ENCODE results near the gene ZNF292. TPM values are rescaled to one million over a fixed set of nuclear protein-coding genes. Genes with fewer than 3 reads are reported as not detected.

Gene ZNF292
- total RNA-seq, 2 donors from 2014 or later: 55.3 to 68.0 TPM

DNA sequence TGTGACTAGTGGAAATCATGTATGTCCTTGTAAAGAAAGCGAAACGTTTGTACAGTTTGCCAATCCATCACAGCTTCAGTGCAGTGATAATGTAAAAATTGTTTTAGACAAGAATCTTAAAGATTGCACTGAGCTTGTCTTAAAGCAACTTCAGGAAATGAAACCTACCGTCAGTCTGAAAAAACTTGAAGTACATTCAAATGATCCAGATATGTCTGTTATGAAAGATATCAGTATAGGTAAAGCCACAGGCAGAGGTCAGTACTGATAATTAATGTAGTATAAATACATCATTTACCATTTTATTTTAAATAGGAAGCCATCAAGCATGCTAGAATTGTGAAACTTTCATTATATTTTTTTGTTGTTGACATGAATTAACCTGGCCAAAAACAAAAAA, 106.2 kb downstream of the ZNF292 start:
- Mint-ChIP-seq H3K36me3 (ENCODE audit: insufficient read depth in 2 of 2) (peaks cover 16 to 34% of the 10 kb centered on the region in 2 donors), H3K27ac (no peak overlapping the region)

DNA sequence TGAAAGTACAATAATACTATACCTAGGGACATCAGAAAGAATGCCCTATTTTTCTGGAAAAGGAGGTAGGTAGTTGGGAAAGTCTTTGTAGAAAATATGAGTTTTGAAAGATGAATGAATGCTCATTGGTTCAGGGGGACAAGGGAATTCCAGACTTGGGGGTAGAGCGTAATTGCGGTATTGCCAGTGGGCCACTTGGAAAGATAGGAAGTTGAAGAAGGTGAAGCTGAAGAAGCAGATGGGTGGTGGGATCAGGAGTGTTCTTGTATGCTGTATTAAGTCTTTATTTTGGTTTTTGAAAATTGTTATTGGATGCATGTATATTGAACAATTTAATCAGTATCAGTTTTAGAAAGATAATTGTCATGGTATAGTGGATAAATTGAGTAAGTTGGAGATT, 109.1 kb downstream of the ZNF292 start:
- no peaks in the 10 kb centered on the region for H3K27me3 Mint-ChIP-seq (ENCODE audit: low read depth)
- ATAC-seq (replicated peaks in 1 of 2): no peak
- H3K27ac Mint-ChIP-seq: peak overlapping the region; percentile 3
- peaks cover 2% of the 10 kb centered on the region for H3K4me1 Mint-ChIP-seq (ENCODE audit: low read depth)
- H3K4me3 Mint-ChIP-seq: no peak overlapping the region
- H3K9me3 Mint-ChIP-seq: peaks cover 1 to 3% of the 10 kb centered on the region in 2 donors
- peaks cover 5 to 6% of the 10 kb centered on the region in 2 donors for H3K36me3 Mint-ChIP-seq (ENCODE audit: insufficient read depth in 2 of 2)
- no peak for DNase-seq

More for the DNA sequence above, 106.2 kb downstream of the ZNF292 start:
- ATAC-seq (replicated peaks in 1 of 2) (no peak), DNase-seq (no peak)
- peaks cover 0 to 1% of the 10 kb centered on the region in 2 donors for H3K9me3 Mint-ChIP-seq
- no peak overlapping the region for H3K4me3 Mint-ChIP-seq
- H3K27me3 Mint-ChIP-seq (ENCODE audit: low read depth): no peaks in the 10 kb centered on the region
- H3K4me1 Mint-ChIP-seq (ENCODE audit: low read depth): peaks cover 11% of the 10 kb centered on the region

GRCh38 chr6:87274660-87275274, 119.4 kb downstream of the ZNF292 start:
- Mint-ChIP-seq H3K9me3 (peaks cover 4 to 5% of the 10 kb centered on the region in 2 donors), H3K27me3 (ENCODE audit: low read depth) (no peaks in the 10 kb centered on the region)
- ATAC-seq (replicated peaks in 1 of 2): peak; percentile 26 to 38

DNA sequence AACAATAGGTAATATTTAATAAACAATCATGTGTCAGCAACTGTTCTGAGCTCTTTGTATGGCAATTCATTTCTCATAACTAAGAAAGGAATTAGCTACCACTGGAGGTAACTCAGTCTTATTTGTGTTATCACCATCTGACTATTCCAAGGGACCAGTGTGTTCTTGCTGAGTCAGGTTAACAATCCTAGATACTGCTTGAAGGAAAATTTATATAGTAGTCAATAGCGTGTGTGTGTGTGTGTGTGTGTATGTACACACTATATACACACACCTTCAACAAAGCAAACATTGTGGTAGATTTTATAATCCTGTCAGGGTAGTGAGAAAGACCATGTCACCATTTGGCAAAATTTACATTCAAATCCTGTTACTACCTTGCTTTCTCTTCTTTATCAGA, 121.3 kb downstream of the ZNF292 start:
- Mint-ChIP-seq H3K4me3 (no peak overlapping the region), H3K36me3 (ENCODE audit: insufficient read depth in 2 of 2) (no peaks in the 10 kb centered on the region), H3K4me1 (ENCODE audit: low read depth) (no peaks in the 10 kb centered on the region), H3K27me3 (ENCODE audit: low read depth) (no peaks in the 10 kb centered on the region), H3K27ac (no peak overlapping the region), H3K9me3 (peaks cover 2 to 5% of the 10 kb centered on the region in 2 donors)
- no peak for DNase-seq
- peak in 1 of 2 donors; percentile 22 for ATAC-seq (replicated peaks in 1 of 2)

More at GRCh38 chr6:87274660-87275274, 119.4 kb downstream of the ZNF292 start:
- no peak for DNase-seq
- H3K4me1 Mint-ChIP-seq (ENCODE audit: low read depth): no peaks in the 10 kb centered on the region
- no peak overlapping the region for H3K27ac Mint-ChIP-seq
- H3K36me3 Mint-ChIP-seq (ENCODE audit: insufficient read depth in 2 of 2): no peaks in the 10 kb centered on the region
- H3K4me3 Mint-ChIP-seq: no peak overlapping the region

- no peak for DNase-seq
- Mint-ChIP-seq H3K36me3 (ENCODE audit: insufficient read depth in 2 of 2) (no peaks in the 10 kb centered on the region), H3K4me3 (no peak overlapping the region), H3K27me3 (ENCODE audit: low read depth) (no peaks in the 10 kb centered on the region), H3K4me1 (ENCODE audit: low read depth) (no peaks in the 10 kb centered on the region), H3K9me3 (peaks cover 2 to 5% of the 10 kb centered on the region in 2 donors), H3K27ac (no peak overlapping the region)
- peak; percentile 28 to 31 for ATAC-seq (replicated peaks in 1 of 2)
These were observed 121.8 kb downstream of the ZNF292 start for GRCh38 chr6:87277123-87277522.

- ATAC-seq (replicated peaks in 1 of 2) (no peak), DNase-seq (no peak)
- no peak overlapping the region for H3K27ac Mint-ChIP-seq
- no peaks in the 10 kb centered on the region for H3K4me1 Mint-ChIP-seq (ENCODE audit: low read depth)
- no peak overlapping the region for H3K4me3 Mint-ChIP-seq
- no peaks in the 10 kb centered on the region for H3K27me3 Mint-ChIP-seq (ENCODE audit: low read depth)
- H3K9me3 Mint-ChIP-seq: no peaks in the 10 kb centered on the region
- H3K36me3 Mint-ChIP-seq (ENCODE audit: insufficient read depth in 2 of 2): no peaks in the 10 kb centered on the region
These were observed 123.8 kb downstream of the ZNF292 start for GRCh38 chr6:87279196-87279595.

GRCh38 chr6:87281426-87281825, 126.1 kb downstream of the ZNF292 start:
- no peak overlapping the region for H3K4me3 Mint-ChIP-seq
- peaks cover 2% of the 10 kb centered on the region for H3K27me3 Mint-ChIP-seq (ENCODE audit: low read depth)
- no peak overlapping the region for H3K27ac Mint-ChIP-seq
- ATAC-seq (replicated peaks in 1 of 2) (no peak), DNase-seq (no peak)
- H3K9me3 Mint-ChIP-seq: no peaks in the 10 kb centered on the region
- H3K4me1 Mint-ChIP-seq (ENCODE audit: low read depth): no peaks in the 10 kb centered on the region
- no peaks in the 10 kb centered on the region for H3K36me3 Mint-ChIP-seq (ENCODE audit: insufficient read depth in 2 of 2)

GRCh38 chr6:87282743-87283142, 127.4 kb downstream of the ZNF292 start:
- DNase-seq (no peak), ATAC-seq (replicated peaks in 1 of 2) (no peak)
- H3K4me3 Mint-ChIP-seq: no peak overlapping the region
- H3K4me1 Mint-ChIP-seq (ENCODE audit: low read depth): no peaks in the 10 kb centered on the region
- no peaks in the 10 kb centered on the region for H3K36me3 Mint-ChIP-seq (ENCODE audit: insufficient read depth in 2 of 2)
- peak overlapping the region; percentile 39 for H3K27ac Mint-ChIP-seq
- H3K9me3 Mint-ChIP-seq: no peaks in the 10 kb centered on the region
- H3K27me3 Mint-ChIP-seq (ENCODE audit: low read depth): peaks cover 6% of the 10 kb centered on the region

GRCh38 chr6:87283461-87283860, 128.1 kb downstream of the ZNF292 start:
- H3K4me1 Mint-ChIP-seq (ENCODE audit: low read depth): no peaks in the 10 kb centered on the region
- DNase-seq (no peak), ATAC-seq (replicated peaks in 1 of 2) (no peak)
- no peak overlapping the region for H3K27ac Mint-ChIP-seq
- H3K27me3 Mint-ChIP-seq (ENCODE audit: low read depth): peaks cover 8% of the 10 kb centered on the region
- H3K9me3 Mint-ChIP-seq: no peaks in the 10 kb centered on the region
- H3K4me3 Mint-ChIP-seq: no peak overlapping the region
- no peaks in the 10 kb centered on the region for H3K36me3 Mint-ChIP-seq (ENCODE audit: insufficient read depth in 2 of 2)

GRCh38 chr6:87287251-87287650, 131.9 kb downstream of the ZNF292 start:
- no peaks in the 10 kb centered on the region for H3K4me1 Mint-ChIP-seq (ENCODE audit: low read depth)
- no peak overlapping the region for H3K4me3 Mint-ChIP-seq
- H3K27me3 Mint-ChIP-seq (ENCODE audit: low read depth): peaks cover 14% of the 10 kb centered on the region
- no peak for DNase-seq
- H3K27ac Mint-ChIP-seq: no peak overlapping the region
- H3K9me3 Mint-ChIP-seq: no peaks in the 10 kb centered on the region
- no peaks in the 10 kb centered on the region for H3K36me3 Mint-ChIP-seq (ENCODE audit: insufficient read depth in 2 of 2)
- no peak for ATAC-seq (replicated peaks in 1 of 2)

DNA sequence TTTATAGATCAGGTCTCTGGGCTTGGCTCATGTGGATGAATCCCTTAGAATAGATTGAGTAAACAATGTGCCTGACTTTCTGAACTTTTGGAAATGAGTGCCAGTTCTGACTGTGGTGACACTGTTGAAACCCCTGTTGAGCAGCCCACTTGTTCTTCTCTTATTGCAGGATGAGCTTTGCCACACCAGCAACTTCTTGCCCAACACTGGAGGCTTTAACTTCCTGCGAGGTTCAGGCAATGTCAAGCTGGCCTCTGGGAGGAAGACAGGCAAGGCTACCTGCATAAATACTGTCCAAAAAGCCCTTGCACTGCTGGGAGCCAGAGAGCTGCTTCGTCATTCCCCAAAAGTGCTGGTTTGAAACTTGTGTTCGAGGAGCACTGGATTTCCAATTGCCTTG, 134.2 kb downstream of the ZNF292 start:
- ATAC-seq (replicated peaks in 1 of 2) (no peak), DNase-seq (no peak)
- no peaks in the 10 kb centered on the region for H3K4me1 Mint-ChIP-seq (ENCODE audit: low read depth)
- H3K36me3 Mint-ChIP-seq (ENCODE audit: insufficient read depth in 2 of 2): no peaks in the 10 kb centered on the region
- H3K9me3 Mint-ChIP-seq: no peaks in the 10 kb centered on the region
- H3K4me3 Mint-ChIP-seq: no peak overlapping the region
- H3K27me3 Mint-ChIP-seq (ENCODE audit: low read depth): peaks cover 20% of the 10 kb centered on the region
- no peak overlapping the region for H3K27ac Mint-ChIP-seq

DNA sequence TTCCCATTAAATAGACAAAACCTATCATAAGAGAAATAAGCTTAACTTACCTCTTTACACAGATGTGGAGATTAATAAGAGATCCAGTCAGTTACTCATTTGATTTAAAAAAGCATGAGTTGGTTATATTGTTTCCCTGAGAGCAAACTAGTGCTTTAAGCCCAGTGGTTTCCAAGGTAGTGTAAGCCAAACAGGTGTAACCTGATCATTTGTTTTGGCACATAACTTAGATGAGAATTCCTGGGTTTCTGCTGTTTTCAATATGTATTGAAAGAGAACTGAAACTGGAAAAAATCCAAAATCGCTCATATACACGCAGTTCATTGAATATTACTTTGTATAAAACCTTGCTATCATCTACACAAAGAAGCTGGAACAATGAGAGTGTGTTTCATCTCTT, 136.5 kb downstream of the ZNF292 start:
- peaks cover 27% of the 10 kb centered on the region for H3K27me3 Mint-ChIP-seq (ENCODE audit: low read depth)
- H3K4me3 Mint-ChIP-seq: no peak overlapping the region
- no peak overlapping the region for H3K27ac Mint-ChIP-seq
- no peaks in the 10 kb centered on the region for H3K9me3 Mint-ChIP-seq
- no peaks in the 10 kb centered on the region for H3K36me3 Mint-ChIP-seq (ENCODE audit: insufficient read depth in 2 of 2)
- H3K4me1 Mint-ChIP-seq (ENCODE audit: low read depth): no peaks in the 10 kb centered on the region
- no peak for DNase-seq
- ATAC-seq (replicated peaks in 1 of 2): no peak

- Mint-ChIP-seq H3K36me3 (ENCODE audit: insufficient read depth in 2 of 2) (no peaks in the 10 kb centered on the region), H3K9me3 (no peaks in the 10 kb centered on the region), H3K27me3 (ENCODE audit: low read depth) (peaks cover 33% of the 10 kb centered on the region), H3K4me1 (ENCODE audit: low read depth) (no peaks in the 10 kb centered on the region), H3K27ac (no peak overlapping the region), H3K4me3 (no peak overlapping the region)
- ATAC-seq (replicated peaks in 1 of 2): no peak
- no peak for DNase-seq
These were observed 138.2 kb downstream of the ZNF292 start for GRCh38 chr6:87293526-87293925.

DNA sequence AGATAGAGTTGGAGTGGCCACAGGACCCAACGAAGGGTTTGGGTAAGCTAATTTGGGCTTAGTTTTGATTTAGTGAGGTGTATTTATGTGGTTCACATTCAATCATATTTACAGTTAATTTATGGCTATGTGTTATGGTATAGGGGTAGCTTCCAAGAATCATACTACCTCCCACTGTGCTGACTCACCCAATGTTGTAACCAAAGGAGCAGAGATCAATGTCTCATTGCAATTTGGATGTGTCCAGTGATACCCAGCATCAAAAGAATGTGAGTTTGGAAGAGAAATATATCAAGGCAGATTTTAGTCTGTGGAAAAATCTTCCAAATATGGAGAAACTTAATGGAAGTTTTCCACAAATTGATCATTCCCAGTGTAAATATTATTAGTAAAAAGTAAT, 141.8 kb downstream of the ZNF292 start:
- Mint-ChIP-seq H3K4me3 (no peak overlapping the region), H3K4me1 (ENCODE audit: low read depth) (no peaks in the 10 kb centered on the region), H3K27me3 (ENCODE audit: low read depth) (peaks cover 51% of the 10 kb centered on the region), H3K36me3 (ENCODE audit: insufficient read depth in 2 of 2) (no peaks in the 10 kb centered on the region), H3K9me3 (no peaks in the 10 kb centered on the region), H3K27ac (no peak overlapping the region)
- DNase-seq: no peak
- no peak for ATAC-seq (replicated peaks in 1 of 2)
